ENCODE data around the gene S1PR2. TPM values are rescaled to one million over a fixed set of nuclear protein-coding genes. Genes with fewer than 3 reads are reported as not detected.

The S1PR2 gene
- total RNA-seq, 3 donors from 2014 or later, result 6.1 to 18.4 (median 13.1) TPM

GRCh38 chr19:10223488-10224213 is 7.5 kb downstream of the S1PR2 start:
- intact Hi-C loops (cut with DNase I; ENCODE audit: low total_unique reads), result no loop called here
- peaks cover 0 to 7% of the 10 kb centered on the region in 2 donors for H3K4me1 ChIP-seq
- H3K27ac ChIP-seq, result peak overlapping the region in 1 of 2 donors; percentile 25

GRCh38 chr19:10222201-10222890 is 8.8 kb downstream of the S1PR2 start:
- H3K27ac ChIP-seq, result no peak overlapping the region
- no peak overlapping the region for H3K4me3 ChIP-seq
- intact Hi-C loops (cut with DNase I; ENCODE audit: low total_unique reads), result no loop called here
- no peaks in the 10 kb centered on the region for H3K27me3 ChIP-seq
- H3K4me1 ChIP-seq, result peaks cover 0 to 5% of the 10 kb centered on the region in 2 donors
- DNase-seq (ENCODE audit: low spot score in 2 of 2), result no peak
- TF ChIP-seq POLR2A (IDR thresholded peaks at IDR 0.05), result no peak
- no peak for TF ChIP-seq POLR2AphosphoS5 (IDR thresholded peaks at IDR 0.05)
- TF ChIP-seq, protein P1, sequence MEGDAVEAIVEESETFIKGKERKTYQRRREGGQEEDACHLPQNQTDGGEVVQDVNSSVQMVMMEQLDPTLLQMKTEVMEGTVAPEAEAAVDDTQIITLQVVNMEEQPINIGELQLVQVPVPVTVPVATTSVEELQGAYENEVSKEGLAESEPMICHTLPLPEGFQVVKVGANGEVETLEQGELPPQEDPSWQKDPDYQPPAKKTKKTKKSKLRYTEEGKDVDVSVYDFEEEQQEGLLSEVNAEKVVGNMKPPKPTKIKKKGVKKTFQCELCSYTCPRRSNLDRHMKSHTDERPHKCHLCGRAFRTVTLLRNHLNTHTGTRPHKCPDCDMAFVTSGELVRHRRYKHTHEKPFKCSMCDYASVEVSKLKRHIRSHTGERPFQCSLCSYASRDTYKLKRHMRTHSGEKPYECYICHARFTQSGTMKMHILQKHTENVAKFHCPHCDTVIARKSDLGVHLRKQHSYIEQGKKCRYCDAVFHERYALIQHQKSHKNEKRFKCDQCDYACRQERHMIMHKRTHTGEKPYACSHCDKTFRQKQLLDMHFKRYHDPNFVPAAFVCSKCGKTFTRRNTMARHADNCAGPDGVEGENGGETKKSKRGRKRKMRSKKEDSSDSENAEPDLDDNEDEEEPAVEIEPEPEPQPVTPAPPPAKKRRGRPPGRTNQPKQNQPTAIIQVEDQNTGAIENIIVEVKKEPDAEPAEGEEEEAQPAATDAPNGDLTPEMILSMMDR (IDR thresholded peaks at IDR 0.05), result no peak
- no peaks in the 10 kb centered on the region for H3K36me3 ChIP-seq
- H3K9me3 ChIP-seq, result no peaks in the 10 kb centered on the region

More at GRCh38 chr19:10223488-10224213, 7.5 kb downstream of the S1PR2 start:
- TF ChIP-seq, protein P1 (IDR thresholded peaks at IDR 0.05), result no peak
- no peak for TF ChIP-seq POLR2A (IDR thresholded peaks at IDR 0.05)
- no peak for TF ChIP-seq POLR2AphosphoS5 (IDR thresholded peaks at IDR 0.05)
- Histone ChIP-seq H3K9me3 (no peaks in the 10 kb centered on the region), H3K4me3 (no peak overlapping the region), H3K36me3 (no peaks in the 10 kb centered on the region), H3K27me3 (no peaks in the 10 kb centered on the region)
- no peak for DNase-seq (ENCODE audit: low spot score in 2 of 2)

GRCh38 chr19:10220695-10221094 is 10.4 kb downstream of the S1PR2 start:
- H3K27me3 ChIP-seq, result no peaks in the 10 kb centered on the region
- DNase-seq (ENCODE audit: low spot score in 2 of 2), result no peak
- no peaks in the 10 kb centered on the region for H3K4me1 ChIP-seq
- intact Hi-C loops (cut with DNase I; ENCODE audit: low total_unique reads), result no loop called here
- H3K4me3 ChIP-seq, result no peak overlapping the region
- no peaks in the 10 kb centered on the region for H3K9me3 ChIP-seq
- peak overlapping the region in 1 of 2 donors; percentile 25 for H3K27ac ChIP-seq
- no peaks in the 10 kb centered on the region for H3K36me3 ChIP-seq
- no peak for TF ChIP-seq POLR2A (IDR thresholded peaks at IDR 0.05)

DNA sequence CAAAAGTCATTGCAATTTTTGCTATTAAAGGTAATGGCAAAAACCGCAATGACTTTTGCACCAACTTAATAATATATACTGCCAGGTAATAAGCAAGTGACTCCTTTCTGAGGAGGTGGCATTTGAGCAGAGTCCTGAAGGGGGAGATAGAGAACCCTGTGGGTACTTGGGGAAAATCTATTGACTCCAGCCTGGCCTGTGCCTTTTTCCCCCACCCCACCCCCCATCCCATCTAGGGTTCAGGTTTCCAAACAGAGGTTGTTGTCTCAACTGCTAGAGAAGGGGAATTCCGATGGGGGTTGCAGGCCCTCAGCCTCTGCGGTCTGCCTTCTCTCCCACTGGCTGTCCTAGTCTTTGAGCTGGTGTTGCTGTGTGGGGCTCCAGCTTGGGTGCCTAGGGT is 11.5 kb downstream of the S1PR2 start:
- no peaks in the 10 kb centered on the region for H3K4me1 ChIP-seq
- intact Hi-C loops (cut with DNase I; ENCODE audit: low total_unique reads), result no loop called here
- no peak for TF ChIP-seq POLR2A (IDR thresholded peaks at IDR 0.05)
- TF ChIP-seq, protein P1 (IDR thresholded peaks at IDR 0.05), result peak in 1 of 3 donors; percentile 16
- TF ChIP-seq POLR2AphosphoS5 (IDR thresholded peaks at IDR 0.05), result no peak

GRCh38 chr19:10217085-10217484 is 14.0 kb downstream of the S1PR2 start:
- no peak for DNase-seq (ENCODE audit: low spot score in 2 of 2)
- Histone ChIP-seq H3K36me3 (no peaks in the 10 kb centered on the region), H3K9me3 (no peaks in the 10 kb centered on the region), H3K4me3 (no peak overlapping the region), H3K4me1 (no peaks in the 10 kb centered on the region), H3K27ac (no peak overlapping the region), H3K27me3 (no peaks in the 10 kb centered on the region)
- TF ChIP-seq POLR2AphosphoS5 (IDR thresholded peaks at IDR 0.05) (no peak), POLR2A (IDR thresholded peaks at IDR 0.05) (no peak)
- TF ChIP-seq, protein P1 (IDR thresholded peaks at IDR 0.05), result no peak
- intact Hi-C loops (cut with DNase I; ENCODE audit: low total_unique reads), result no loop called here

More for the DNA sequence above, 11.5 kb downstream of the S1PR2 start:
- H3K4me3 ChIP-seq, result no peak overlapping the region
- DNase-seq (ENCODE audit: low spot score in 2 of 2), result no peak
- H3K36me3 ChIP-seq, result no peaks in the 10 kb centered on the region
- H3K27me3 ChIP-seq, result no peaks in the 10 kb centered on the region
- H3K27ac ChIP-seq, result peak overlapping the region in 1 of 2 donors; percentile 12
- H3K9me3 ChIP-seq, result no peaks in the 10 kb centered on the region

Measured in breast epithelium (tissue), 4 donors.